GM18519 (cell line): ENCODE measurements around the gene MAST4.
"Not testable (repeated sequence)": the region's sequence is repeated elsewhere in the genome, so short reads cannot be mapped to it uniquely, and the experiment has no call there.

Source experiments
- ATAC-seq: cut with Tn5 transposase; IDR thresholded peaks from one replicate; pipeline ENCODE4 v1.9.1; 2021; ENCODE audit warnings: mild to moderate bottlenecking, moderate library complexity; ENCODE audit not compliant: unreplicated experiment, low FRiP score

The MAST4 gene

GRCh38 chr5:66694036-66694435, 97.8 kb downstream of the MAST4 start:
- ATAC-seq, result no peak

- ATAC-seq, result not testable (repeated sequence)
Measured at GRCh38 chr5:66695840-66696239, 99.6 kb downstream of the MAST4 start.

- ATAC-seq, result no peak
Measured at GRCh38 chr5:66697796-66698564, 101.8 kb downstream of the MAST4 start.

- peak; percentile 94 for ATAC-seq
Measured at GRCh38 chr5:66701244-66701643, 105.1 kb downstream of the MAST4 start.

GRCh38 chr5:66702426-66702825, 106.2 kb downstream of the MAST4 start:
- no peak for ATAC-seq

GRCh38 chr5:66704790-66705425, 108.7 kb downstream of the MAST4 start:
- no peak for ATAC-seq

GRCh38 chr5:66708368-66708767, 112.2 kb downstream of the MAST4 start:
- peak; percentile 63 for ATAC-seq

GRCh38 chr5:66710557-66711088, 114.4 kb downstream of the MAST4 start:
- ATAC-seq, result no peak

GRCh38 chr5:66713998-66714397, 117.8 kb downstream of the MAST4 start:
- ATAC-seq, result peak; percentile 58

- no peak for ATAC-seq
Measured at GRCh38 chr5:66717455-66718373, 121.5 kb downstream of the MAST4 start.

GRCh38 chr5:66718374-66719002, 122.3 kb downstream of the MAST4 start:
- ATAC-seq, result no peak

- ATAC-seq, result no peak
Measured at GRCh38 chr5:66720780-66721179, 124.6 kb downstream of the MAST4 start.

GRCh38 chr5:66722686-66723085, 126.5 kb downstream of the MAST4 start:
- ATAC-seq, result no peak

- no peak for ATAC-seq
Measured at GRCh38 chr5:66724349-66725139, 128.4 kb downstream of the MAST4 start.

- no peak for ATAC-seq
Measured at GRCh38 chr5:66727630-66728029, 131.4 kb downstream of the MAST4 start.

- ATAC-seq, result no peak
Measured at GRCh38 chr5:66728049-66728448, 131.9 kb downstream of the MAST4 start.

GRCh38 chr5:66737096-66737495, 140.9 kb downstream of the MAST4 start:
- ATAC-seq, result no peak

GRCh38 chr5:66738136-66738535, 141.9 kb downstream of the MAST4 start:
- ATAC-seq, result no peak

GRCh38 chr5:66739021-66739420, 142.8 kb downstream of the MAST4 start:
- ATAC-seq, result no peak

GRCh38 chr5:66739951-66740350, 143.8 kb downstream of the MAST4 start:
- ATAC-seq, result no peak
